Activated CD4-positive, alpha-beta T cell treated with anti-CD3 and anti-CD28 coated beads for 1 hour (primary cell): Measurements from ENCODE around the gene LHX6.

Experiments used
- DNase-seq: peaks from one replicate; pipeline ENCODE4 v3.0.0-alpha.2; 2020

LHX6 gene

DNA sequence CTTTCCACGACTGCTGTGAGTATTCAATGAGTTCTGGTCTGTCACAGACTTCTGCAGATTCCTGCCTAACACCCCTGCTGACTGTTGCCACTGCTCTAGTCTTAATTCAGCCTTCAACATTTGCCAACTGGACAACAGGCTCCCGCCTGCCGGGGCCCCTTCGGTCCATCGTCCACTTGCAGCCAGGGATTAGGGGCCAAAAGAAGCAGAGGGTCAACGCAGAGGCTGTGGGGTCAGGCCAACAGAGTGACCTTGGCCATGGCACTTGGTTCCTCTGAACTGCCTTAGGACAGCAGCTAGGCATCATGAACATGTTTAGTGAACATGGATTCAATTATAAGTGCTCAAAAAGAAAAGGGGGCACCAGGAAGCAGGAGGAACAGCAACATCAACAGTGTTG is 40.4 kb downstream of the LHX6 start:
- DNase-seq, result no peak

DNA sequence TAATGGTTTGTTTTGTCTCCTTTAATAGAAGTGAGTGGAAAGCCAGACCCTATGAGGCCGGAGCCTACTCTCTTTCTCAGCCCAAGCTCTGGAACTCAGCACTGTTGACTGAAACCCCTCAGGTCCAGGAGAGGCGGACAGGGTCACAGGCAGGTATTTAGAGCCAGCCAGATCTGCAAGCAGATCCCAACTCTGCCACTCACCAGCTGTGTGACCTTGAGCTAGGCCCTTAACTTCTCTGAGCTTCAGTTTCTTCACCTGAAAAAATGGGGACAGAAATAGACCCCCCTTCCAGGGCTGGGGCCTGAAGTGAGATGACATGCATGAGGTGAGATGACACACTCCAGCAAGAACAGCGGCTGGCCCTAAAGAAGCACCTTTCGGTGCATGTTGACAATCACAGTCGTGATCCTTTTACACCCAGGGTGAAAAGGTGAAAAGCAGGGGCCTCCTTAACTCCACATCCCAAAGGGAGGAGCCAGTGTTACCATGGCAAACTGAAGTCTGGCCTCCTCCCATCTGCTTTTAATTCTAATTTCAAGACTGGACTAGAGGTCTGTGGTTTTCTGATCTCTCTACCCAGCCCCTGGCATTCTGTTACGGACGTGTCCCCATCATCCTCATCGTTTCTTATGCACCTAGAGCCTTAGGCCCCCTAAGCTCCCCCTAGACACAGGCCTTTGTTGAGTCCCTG is 41.8 kb downstream of the LHX6 start:
- no peak for DNase-seq

GRCh38 chr9:122186301-122186700 is 42.5 kb downstream of the LHX6 start:
- no peak for DNase-seq

DNA sequence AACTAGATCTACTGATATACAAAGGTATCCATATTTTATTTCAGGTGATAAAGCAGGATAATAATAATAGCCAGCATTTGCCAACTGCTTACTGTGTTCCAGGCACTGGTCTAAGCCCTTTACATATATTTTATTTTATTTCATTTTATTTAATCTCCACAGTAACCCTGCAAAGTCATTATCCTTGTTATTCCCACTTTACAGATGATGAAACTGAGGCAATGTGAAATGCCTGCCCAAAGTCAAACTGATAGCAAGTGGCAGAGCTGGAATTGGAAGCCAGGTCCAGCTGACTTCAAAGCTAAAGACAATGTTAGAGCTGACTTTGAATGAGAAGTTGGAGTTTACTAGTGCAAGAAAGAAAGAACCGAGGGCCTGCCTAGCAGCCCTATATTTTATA is 44.2 kb downstream of the LHX6 start:
- no peak for DNase-seq

GRCh38 chr9:122183501-122183900 is 45.3 kb downstream of the LHX6 start:
- DNase-seq, result no peak

- no peak for DNase-seq
These were observed 48.1 kb downstream of the LHX6 start for GRCh38 chr9:122180633-122181032.

DNA sequence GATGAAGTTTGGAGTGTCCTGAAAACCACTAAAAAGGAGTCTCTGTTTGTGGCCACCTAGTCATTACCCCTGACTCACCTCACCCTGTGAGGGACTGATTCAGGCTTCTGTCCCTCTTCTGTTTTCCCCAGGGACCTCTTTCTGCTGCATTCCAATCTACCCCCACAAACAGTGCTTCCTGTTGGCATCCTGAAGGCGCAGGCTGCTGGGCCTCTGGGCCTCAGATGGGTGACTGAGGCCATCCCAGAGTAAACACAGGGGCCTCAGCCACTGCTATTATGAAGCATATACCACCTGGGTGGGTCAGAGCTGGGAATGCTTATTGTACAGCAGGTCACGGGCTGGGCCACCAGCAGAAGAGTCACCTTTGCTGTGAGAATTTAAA is 49.1 kb downstream of the LHX6 start:
- DNase-seq, result no peak

GRCh38 chr9:122179054-122179689 is 49.6 kb downstream of the LHX6 start:
- no peak for DNase-seq

- DNase-seq, result no peak
These were observed 51.8 kb downstream of the LHX6 start for GRCh38 chr9:122176916-122177315.

- no peak for DNase-seq
These were observed 55.1 kb downstream of the LHX6 start for GRCh38 chr9:122173670-122174069.

- no peak for DNase-seq
These were observed 56.6 kb downstream of the LHX6 start for GRCh38 chr9:122172131-122172530.

DNA sequence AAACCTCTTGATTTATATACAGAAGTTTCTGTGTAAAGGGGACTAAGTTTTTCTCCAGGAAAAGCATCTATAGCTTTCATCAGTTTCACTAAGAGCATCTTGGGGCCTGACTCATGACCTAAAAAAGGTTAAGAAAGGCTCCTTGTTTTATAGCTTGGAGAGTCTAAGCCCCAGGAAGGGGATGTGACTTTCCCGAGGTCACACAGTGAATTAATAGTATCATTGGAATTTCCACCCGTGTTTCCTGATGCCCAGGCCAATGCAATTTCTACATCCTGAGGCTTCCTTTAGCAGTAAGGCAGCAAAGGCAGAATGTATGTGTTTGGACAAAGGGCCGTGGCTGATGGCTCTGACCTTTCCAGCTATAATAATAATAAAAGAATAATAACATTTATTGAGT is 60.4 kb downstream of the LHX6 start:
- DNase-seq, result no peak

GRCh38 chr9:122164286-122164685 is 64.5 kb downstream of the LHX6 start:
- DNase-seq, result no peak

DNA sequence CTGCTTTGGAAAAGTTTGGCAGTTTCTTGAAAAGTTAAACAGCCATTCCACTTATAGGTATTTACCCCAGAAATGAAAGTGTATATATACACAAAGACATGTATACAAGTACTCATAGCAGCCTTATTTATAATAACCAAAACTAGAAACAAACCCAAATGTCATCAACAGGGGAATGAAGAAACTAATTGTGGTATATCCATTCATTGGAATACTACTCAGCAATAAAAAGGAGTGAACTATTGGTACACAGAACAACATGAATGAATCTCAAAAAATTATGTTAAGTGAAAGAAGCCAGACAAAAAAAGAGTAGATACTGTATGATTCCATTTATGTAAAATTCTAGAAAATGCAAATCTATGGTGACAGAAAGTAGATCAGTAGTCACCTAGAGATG is 66.3 kb downstream of the LHX6 start:
- DNase-seq, result no peak

- DNase-seq, result no peak
These were observed 68.9 kb downstream of the LHX6 start for GRCh38 chr9:122159925-122160246.

DNA sequence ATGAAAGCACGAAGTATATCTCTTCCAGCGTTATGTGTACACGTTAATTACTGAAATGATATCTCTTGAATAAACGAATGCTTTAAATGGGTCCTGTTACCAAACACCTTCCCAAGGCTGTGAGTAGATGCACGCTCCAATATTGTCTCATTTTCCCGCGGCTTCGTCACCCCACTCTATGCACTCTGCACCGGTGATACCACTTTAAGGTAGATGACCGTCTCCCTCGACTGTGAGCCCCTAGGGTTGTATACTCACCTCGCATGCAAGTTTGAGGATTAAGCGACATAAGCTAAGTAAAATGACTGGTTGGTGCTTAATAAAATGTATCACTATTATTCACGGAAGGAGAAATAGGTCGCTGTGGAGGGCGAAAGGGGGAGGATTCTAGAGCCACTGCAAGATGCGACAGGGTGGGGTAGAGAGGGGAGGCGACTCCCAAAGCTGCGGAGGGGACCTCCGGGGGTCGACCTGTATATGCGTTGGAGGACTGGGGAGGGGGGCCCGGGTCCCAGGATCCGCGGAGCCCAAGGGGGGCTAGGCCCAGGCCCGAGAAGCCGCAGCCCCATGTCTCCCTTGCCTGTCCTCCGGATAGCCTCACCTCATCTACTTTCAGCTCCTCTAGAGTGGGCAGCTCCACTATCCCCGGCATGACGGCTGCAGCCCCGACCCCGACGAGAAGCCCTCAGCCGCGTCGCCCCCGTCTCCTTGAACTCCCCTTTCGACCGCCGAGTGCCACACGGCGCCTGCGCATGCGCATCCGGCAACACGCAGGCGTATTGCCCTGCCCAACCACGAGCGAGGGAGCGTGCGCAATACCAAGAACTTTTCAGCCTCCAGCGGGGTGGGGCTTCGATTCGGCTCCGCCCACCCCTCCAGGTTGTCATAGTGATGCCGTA is 69.5 kb downstream of the LHX6 start, which contains the start of the genes MORN5 and NDUFA8:
MORN5 (plus strand) TSS at position 883 of the 899 bp plus-strand sequence. CDS start 65 bp downstream, outside the sequence.
NDUFA8 (minus strand) TSS at position 754 of the 899 bp plus-strand sequence; CDS start at position 652, 102 bp downstream.
- peak; percentile 95 for DNase-seq

DNA sequence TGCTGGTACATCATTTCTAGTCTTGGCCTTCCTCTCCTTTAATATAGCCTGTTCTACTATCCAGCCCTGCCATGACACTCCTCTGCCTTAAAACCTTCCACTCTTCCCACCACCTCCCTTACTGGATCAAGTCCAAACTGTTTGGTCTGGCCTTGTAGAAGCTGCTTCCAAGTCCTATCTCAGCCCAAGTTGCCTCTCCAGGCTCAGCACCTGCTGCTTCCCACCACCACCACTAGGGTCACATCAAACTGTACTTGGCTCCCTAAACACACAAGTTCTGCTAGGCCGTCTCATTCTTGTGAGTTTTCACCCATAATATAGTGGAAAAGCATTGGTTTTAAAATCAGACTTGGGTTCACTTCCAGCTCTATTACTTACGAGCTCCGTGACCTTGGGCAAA is 70.6 kb downstream of the LHX6 start:
- DNase-seq, result no peak

GRCh38 chr9:122155796-122156195 is 73.0 kb downstream of the LHX6 start:
- DNase-seq, result no peak
